Stimulated activated CD4-positive, alpha-beta T cell treated with anti-CD3 and anti-CD28 coated beads, TNF-alpha, amount 100 ng/mL, for 48 hours (primary cell): ENCODE measurements around the gene ABCG2.

ENCODE experiments used
- DNase-seq, 3 donors: peaks; one replicate each; pipeline ENCODE4 v3.0.0-alpha.2; 2020; ENCODE audit warnings: low read depth in 3 of 3

ABCG2 gene

DNA sequence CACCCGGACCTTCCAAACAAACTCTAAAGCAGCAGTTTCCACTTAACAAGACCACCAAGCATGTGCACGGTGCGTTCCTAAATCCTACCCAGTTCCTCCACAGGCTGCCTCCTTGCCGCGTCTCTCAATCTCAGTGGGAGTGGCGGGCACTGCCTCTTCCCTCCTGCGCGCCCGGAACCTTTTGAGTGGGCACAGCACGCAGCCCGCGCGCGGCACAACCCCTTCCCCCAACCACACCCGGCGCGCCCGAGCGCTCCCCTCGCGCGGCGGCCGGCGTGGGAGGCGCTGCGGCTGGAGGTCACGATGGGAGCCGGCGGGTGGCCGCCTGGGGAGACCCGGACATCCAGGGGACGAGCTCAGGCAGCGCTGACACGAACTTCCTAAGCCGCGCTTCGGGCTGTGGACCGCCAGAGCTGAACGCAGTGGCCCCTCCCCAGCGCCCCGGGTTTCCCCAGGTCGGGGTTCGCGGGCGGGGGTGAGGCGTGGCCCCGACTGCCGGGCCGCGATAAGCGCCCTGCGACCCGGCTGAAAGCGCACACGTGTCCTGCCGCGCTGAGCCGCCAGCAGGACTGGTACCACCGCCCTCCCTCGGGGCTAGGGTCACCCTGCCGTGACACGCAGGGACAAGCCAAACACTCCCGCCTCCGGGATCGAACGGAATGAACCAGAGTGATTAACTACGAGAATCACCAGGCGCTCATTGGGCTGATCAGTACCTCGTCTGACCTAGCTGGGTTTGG lies at the start of gene ABCG2:
Gene ABCG2 (minus strand): TSS at position 151 of the 740 bp plus-strand sequence. CDS start 18,644 bp downstream, outside the sequence.
- DNase-seq, result peak; percentile 3 to 18 (median 16)

DNA sequence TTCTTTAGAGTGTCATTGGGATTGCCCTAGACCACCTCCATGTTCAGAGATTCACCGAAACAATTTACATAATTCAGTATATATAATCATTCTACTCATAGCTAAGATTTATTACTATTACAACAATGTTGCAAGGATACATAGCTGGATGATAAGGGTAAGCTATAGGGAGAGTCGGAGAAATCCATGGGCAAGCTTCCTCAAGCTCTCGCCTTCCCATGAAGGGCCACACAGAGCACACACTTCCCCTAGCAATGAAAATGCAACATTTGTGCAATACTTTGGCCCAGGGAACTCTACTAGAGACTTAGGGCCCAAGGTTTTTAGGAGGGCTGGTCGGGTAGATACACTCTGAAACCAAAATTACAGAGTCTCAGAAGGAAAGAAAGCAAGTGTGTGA lies 49.7 kb upstream of the ABCG2 start:
- no peak for DNase-seq

GRCh38 chr4:88207171-88207570 lies 48.7 kb upstream of the ABCG2 start:
- no peak for DNase-seq

- DNase-seq, result no peak
Measured at GRCh38 chr4:88204882-88205281, 46.4 kb upstream of the ABCG2 start.

DNA sequence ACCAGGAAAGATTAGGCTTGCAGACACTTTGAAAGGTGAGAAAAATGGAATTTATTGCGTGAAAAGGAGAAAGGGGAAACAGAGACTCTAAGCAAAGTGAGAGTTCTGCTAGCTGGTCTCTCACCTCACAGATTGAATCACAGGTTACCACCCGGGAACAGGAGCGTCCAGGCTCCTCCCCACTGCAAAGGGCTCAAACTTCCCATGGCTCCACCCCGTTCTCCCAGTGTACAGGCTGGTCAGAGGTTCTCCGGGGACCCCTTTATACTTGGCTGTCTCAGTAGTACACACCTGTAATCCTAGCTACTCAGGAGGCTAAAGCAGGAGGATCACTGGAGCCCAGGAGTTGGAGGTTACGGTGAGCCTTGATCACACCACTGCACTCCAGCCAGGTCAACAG lies 44.0 kb upstream of the ABCG2 start:
- no peak for DNase-seq

- no peak for DNase-seq
Measured at GRCh38 chr4:88200186-88200585, 41.7 kb upstream of the ABCG2 start.

GRCh38 chr4:88196523-88197185 lies 38.2 kb upstream of the ABCG2 start:
- no peak for DNase-seq

DNA sequence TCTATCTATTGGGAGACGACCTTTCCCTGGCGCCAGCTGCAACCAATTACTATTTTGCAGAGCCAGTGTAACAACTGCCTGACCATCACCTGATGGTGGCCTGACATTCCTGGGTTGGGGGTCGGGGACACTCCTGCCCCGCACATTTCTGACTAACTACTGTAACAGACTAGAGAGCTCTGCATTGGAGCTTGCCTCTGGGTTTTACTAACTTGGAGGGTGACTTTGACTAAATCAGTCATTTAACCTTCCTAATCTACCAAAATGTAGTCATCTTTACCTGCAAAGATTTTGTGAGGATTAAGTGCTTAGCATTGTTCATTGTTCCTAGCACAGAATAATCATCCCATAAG lies 37.5 kb upstream of the ABCG2 start:
- DNase-seq, result no peak

GRCh38 chr4:88195328-88196012 lies 37.0 kb upstream of the ABCG2 start:
- DNase-seq, result no peak

DNA sequence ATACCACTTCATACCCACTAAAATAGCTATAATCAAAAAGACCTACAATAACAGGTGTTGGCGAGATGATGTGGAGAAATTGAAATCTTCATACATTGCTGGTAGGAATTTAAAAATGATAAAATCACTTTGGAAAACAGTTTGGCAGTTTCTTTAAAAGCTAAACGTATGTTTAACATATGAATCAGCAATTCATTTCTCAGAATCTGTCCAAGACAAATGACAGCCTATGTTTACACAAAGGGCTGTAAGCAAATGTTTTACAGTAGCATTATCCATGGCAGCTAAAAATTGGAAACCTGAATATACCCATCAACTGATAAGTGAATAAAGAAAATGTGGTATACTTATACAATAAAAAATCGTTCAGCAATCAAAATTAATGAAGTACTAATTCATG lies 33.0 kb upstream of the ABCG2 start:
- DNase-seq, result no peak

- no peak for DNase-seq
Measured at GRCh38 chr4:88189881-88190585, 31.6 kb upstream of the ABCG2 start.

GRCh38 chr4:88189418-88189738 lies 30.9 kb upstream of the ABCG2 start:
- no peak for DNase-seq

DNA sequence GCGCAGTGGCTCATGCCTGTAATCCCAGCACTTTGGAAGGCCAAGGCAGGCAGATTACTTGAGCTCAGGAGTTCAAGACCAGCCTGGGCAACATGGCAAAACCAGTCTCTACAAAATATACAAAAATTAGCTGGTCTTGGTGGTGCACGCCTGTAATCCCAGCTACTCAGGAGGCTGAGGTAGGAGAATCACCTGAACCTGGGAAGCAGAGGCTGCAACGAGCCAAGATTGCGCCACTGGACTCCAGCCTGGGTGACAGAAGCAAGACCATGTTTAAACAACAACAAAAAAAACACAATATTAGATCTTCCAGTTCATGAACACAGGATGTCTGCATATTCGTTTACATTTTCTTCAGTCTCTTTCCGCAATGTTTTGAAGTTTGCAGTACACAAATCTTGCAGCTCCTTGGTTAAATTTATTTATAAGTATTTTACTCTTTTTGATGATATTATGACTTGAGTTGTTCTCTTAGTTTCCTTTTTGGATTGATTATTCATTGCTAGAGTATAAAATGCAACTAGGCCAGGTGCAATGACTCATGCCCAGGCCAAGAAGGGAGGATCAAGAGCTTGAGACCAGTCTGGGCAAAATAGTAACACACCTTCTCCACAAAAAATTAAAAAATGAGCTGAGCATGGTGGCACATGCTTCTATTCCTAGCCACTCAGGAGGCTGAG lies 30.4 kb upstream of the ABCG2 start:
- no peak for DNase-seq

DNA sequence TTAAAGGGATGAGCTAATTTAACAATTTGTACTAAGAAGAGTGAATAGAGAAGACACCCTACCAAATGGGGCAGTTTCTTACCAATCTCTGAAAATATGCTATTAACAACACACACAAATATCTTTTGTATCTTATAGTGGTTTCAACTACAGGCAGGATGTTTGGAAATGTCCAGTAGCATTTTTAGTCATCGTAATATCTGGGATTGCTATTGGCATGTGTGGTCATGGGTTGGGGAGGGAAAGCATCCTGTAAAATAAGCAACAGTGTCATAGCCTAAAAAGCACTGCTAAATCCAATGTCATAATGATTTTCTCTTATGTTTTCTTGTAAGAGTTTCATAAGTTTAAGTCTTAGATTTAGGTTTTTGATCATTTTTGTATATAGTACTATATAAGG lies 29.3 kb upstream of the ABCG2 start:
- DNase-seq, result no peak

GRCh38 chr4:88185906-88186305 lies 27.5 kb upstream of the ABCG2 start:
- no peak for DNase-seq

GRCh38 chr4:88179261-88179660 lies 20.8 kb upstream of the ABCG2 start:
- no peak for DNase-seq

DNA sequence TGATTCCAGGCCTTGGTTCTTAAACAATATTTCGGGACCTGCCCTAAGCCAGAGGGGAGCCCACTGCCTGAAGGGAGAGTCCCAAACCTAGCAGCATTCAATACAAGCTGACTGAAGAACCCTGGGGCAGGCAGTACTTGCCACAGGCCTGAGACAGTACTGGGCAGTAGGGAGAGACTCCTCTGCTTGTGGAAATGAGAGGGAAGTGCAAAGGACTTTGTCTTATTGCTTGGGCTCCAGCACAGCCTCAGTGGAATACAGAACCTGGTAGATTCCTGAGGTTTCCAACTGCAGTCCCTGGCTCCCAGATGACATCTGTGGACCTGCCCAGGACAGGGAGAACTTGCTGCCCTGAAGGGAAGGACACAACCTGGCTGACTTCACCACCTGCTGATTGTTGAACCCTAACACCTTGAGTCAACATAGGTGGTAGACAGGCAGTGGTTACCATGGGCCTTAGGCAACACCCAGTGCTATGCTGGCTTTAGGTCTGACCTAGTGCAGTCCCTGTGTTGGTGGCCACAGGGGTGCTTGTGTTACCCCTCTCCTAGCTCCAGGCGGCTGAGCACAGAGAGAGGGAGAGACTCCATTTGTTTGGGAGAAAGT lies 20.3 kb upstream of the ABCG2 start:
- DNase-seq, result no peak

DNA sequence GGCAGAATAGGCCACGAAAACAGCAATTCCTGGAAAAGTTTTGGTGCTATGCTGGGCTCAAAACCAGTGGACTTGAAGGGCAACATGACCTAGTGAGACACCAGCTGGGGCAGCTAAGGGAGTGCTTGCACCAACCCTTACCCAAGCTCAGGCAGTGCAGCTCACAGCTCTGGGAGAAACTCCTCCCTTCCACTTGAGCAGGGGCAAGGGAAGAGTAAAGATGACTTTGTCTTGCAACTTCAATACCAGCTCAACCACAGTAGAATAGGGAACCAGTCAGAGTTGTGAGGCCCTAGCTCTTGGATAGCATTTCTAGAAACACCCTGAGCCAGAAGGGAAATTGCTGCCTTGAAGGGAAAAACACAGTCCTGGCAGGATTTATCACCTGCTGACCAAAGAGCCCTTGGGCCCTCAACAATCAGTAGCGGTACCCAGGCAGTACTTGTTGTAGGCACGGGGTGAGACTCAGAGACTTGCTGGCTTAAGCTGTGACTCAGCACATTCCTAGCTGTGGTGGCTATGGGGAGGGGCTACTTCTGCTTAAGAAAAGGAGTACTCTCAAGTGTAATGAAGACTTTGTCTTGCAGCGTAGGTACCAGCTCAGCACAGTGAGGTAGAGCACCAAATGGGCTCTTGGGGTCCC lies 19.7 kb upstream of the ABCG2 start:
- DNase-seq, result no peak

- no peak for DNase-seq
Measured at GRCh38 chr4:88172987-88173386, 14.5 kb upstream of the ABCG2 start.

GRCh38 chr4:88171206-88171605 lies 12.8 kb upstream of the ABCG2 start:
- DNase-seq, result no peak

DNA sequence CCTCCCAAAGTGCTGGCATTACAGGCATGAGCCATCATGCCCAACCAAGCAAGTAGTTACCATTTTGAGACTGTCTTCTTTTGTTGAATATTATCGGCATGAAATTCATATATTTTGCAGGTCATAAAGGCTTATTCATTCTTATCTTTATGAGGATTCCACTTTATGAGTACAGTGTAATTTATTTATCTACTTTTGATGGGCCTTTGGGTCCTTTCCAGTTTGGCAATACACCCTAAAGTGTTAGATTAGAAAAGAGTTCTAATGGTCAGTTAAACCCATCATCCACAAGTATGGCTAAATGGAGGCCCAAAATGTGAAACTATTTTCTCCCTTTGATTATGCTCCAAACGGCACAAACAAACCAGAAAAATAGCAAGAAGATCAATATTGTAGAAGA lies 10.9 kb upstream of the ABCG2 start:
- DNase-seq, result no peak
